Measurements from ENCODE around the gene LARP4.
"Not testable (repeated sequence)": the region's sequence is repeated elsewhere in the genome, so short reads cannot be mapped to it uniquely, and the experiment has no call there.

LARP4 gene

GRCh38 chr12:50482571-50482970 lies 81.9 kb downstream of the LARP4 start:
- no peak for DNase-seq (ENCODE audit: low read depth in 2 of 2)

GRCh38 chr12:50483488-50483887 lies 82.8 kb downstream of the LARP4 start:
- DNase-seq (ENCODE audit: low read depth in 2 of 2): no peak

DNA sequence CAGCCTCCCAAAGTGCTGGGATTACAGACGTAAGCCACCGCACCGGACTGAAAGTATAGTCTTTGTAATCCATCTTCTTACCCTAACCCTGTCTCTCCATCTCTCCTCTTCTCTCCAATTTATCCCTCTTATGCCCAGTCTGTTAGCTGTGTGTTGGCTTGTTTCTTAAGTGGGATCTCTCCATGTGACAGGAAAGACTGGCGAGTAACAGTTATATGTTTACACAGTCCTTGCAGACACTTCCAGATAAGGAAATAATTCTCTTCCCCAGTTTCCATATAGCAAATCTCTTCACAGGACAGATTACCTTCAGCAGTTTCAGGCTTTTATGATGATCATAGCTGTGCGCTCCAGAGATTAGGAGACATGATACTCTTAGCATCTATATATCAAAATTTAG lies 88.1 kb downstream of the LARP4 start:
- no peak for DNase-seq (ENCODE audit: low read depth in 2 of 2)

GRCh38 chr12:50498119-50498518 lies 97.4 kb downstream of the LARP4 start:
- DNase-seq (ENCODE audit: low read depth in 2 of 2): not testable (repeated sequence)

- DNase-seq (ENCODE audit: low read depth in 2 of 2): peak; percentile 95 to 97
These were observed 104.4 kb downstream of the LARP4 start, which contains the start of gene DIP2B for GRCh38 chr12:50504798-50505674. Gene DIP2B (plus strand): TSS chr12:50504985. CDS start chr12:50505141, 156 bp downstream.

GRCh38 chr12:50505675-50506530 lies 105.2 kb downstream of the LARP4 start:
- DNase-seq (ENCODE audit: low read depth in 2 of 2): no peak

- DNase-seq (ENCODE audit: low read depth in 2 of 2): no peak
These were observed 106.2 kb downstream of the LARP4 start for GRCh38 chr12:50506753-50507473.

DNA sequence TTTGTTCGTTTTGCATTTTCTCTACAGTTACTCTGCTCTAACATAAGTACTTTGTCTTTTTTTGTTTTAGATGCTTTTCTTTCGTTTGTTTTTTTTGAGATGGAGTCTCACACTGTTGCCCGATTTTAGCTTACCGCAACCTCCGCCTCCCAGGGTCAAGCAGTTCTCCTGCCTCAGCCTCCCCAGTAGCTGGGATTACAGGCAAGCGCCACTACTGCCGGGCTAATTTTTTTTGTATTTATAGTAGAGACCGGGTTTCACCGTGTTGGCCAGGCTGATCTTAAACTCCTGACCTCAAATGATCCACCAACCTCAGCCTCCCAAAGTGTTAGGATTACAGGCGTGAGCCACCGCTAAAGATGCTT lies 106.8 kb downstream of the LARP4 start:
- DNase-seq (ENCODE audit: low read depth in 2 of 2): no peak

GRCh38 chr12:50507930-50508329 lies 107.2 kb downstream of the LARP4 start:
- DNase-seq (ENCODE audit: low read depth in 2 of 2): no peak

DNA sequence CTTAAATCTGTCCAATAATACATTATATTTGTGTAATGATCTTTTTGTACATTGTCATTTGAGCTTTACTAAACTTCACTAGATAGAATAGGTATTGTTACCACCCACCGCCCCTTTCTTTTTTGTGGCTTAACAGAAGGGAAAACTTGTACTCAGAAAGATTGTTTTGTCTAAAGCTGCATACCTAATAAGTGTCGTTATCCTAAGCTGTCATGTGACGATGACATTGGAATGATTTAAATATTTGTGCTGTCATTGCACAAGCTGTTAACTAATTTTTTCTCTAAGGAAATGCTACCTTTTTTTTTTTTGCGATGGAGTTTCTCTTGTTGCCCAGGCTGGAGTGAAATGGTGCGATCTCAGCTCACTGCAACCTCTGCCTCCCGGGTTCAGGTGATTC lies 107.7 kb downstream of the LARP4 start:
- DNase-seq (ENCODE audit: low read depth in 2 of 2): no peak

GRCh38 chr12:50508970-50509663 lies 108.4 kb downstream of the LARP4 start:
- DNase-seq (ENCODE audit: low read depth in 2 of 2): no peak

GRCh38 chr12:50514526-50515276 lies 114.0 kb downstream of the LARP4 start:
- DNase-seq (ENCODE audit: low read depth in 2 of 2): no peak

GRCh38 chr12:50515587-50515986 lies 114.9 kb downstream of the LARP4 start:
- DNase-seq (ENCODE audit: low read depth in 2 of 2): no peak

GRCh38 chr12:50517421-50518048 lies 116.8 kb downstream of the LARP4 start:
- no peak for DNase-seq (ENCODE audit: low read depth in 2 of 2)

DNA sequence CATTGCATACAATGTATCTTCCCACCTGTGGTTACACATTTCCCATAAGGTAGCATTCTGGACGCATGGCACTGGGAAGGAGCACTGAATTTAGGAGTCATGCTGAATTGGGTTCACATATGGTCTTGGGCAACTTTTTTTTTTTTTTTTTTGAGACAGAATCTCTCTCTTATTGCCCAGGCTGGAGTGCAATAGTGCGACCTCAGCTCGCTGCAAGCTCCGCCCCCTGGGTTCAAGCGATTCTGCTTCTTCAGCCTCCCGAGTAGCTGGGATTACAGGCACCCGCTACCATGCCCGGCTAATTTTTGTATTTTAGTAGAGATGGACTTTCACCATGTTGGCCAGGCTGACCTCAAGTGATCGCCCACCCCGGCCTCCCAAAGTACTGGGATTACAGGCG lies 117.4 kb downstream of the LARP4 start:
- no peak for DNase-seq (ENCODE audit: low read depth in 2 of 2)

- DNase-seq (ENCODE audit: low read depth in 2 of 2): no peak
These were observed 118.7 kb downstream of the LARP4 start for GRCh38 chr12:50519353-50519752.

- no peak for DNase-seq (ENCODE audit: low read depth in 2 of 2)
These were observed 119.9 kb downstream of the LARP4 start for GRCh38 chr12:50520416-50521207.

- DNase-seq (ENCODE audit: low read depth in 2 of 2): not testable (repeated sequence)
These were observed 121.1 kb downstream of the LARP4 start for GRCh38 chr12:50521781-50522180.

- no peak for DNase-seq (ENCODE audit: low read depth in 2 of 2)
These were observed 123.1 kb downstream of the LARP4 start for GRCh38 chr12:50523772-50524171.
